ENCODE data around the gene SLC4A9.

DNA sequence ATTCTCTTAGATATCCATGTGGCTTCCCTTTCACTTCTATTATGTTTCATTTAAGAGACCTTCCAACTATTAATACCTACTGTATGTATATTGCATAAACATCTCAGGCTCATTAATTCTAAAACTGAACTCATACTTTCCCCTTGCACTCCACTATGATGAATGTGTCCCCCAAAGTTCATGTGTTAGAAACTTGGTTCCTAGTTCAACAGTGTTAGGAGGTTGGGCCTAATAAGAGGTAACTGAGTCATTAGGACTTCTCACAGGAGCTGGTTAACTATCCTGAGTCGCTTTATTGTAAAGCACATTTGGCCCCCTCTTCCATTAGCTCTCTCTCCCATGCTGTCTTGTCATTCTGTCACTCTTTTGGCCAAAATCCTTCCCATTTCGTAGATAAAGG lies 63.6 kb downstream of the SLC4A9 start:
- TF ChIP-seq EZH2 (IDR thresholded peaks at IDR 0.05; ENCODE audit: insufficient read depth, poor library complexity, severe bottlenecking) (no peak), EZH2phosphoT487 (IDR thresholded peaks at IDR 0.05; ENCODE audit: insufficient read depth, low read depth) (no peak)
